ENCODE data around the gene LBHD1.
"Not testable (repeated sequence)": the region's sequence is repeated elsewhere in the genome, so short reads cannot be mapped to it uniquely, and the experiment has no call there.

The LBHD1 gene

GRCh38 chr11:62656796-62657429, 15.2 kb downstream of the LBHD1 start:
- DNase-seq (ENCODE audit: low read depth): no peak
- no peak for TF ChIP-seq CTCF (IDR thresholded peaks at IDR 0.05; ENCODE audit: low read depth, low read length, missing control alignments)
- H3K4me3 ChIP-seq (ENCODE audit: low read depth, low read length): no peak overlapping the region

GRCh38 chr11:62654297-62654696, 17.8 kb downstream of the LBHD1 start:
- no peak overlapping the region for H3K4me3 ChIP-seq (ENCODE audit: low read depth, low read length)
- no peak for DNase-seq (ENCODE audit: low read depth)
- TF ChIP-seq CTCF (IDR thresholded peaks at IDR 0.05; ENCODE audit: low read depth, low read length, missing control alignments): no peak

- no peak for TF ChIP-seq CTCF (IDR thresholded peaks at IDR 0.05; ENCODE audit: low read depth, low read length, missing control alignments)
- no peak for DNase-seq (ENCODE audit: low read depth)
- peak overlapping the region; percentile 69 for H3K4me3 ChIP-seq (ENCODE audit: low read depth, low read length)
Observed at GRCh38 chr11:62652161-62653006, 19.7 kb downstream of the LBHD1 start.

GRCh38 chr11:62650283-62650682, 21.8 kb downstream of the LBHD1 start:
- not testable (repeated sequence) for H3K4me3 ChIP-seq (ENCODE audit: low read depth, low read length); DNase-seq (ENCODE audit: low read depth)

GRCh38 chr11:62649486-62649885, 22.6 kb downstream of the LBHD1 start:
- DNase-seq (ENCODE audit: low read depth): no peak
- H3K4me3 ChIP-seq (ENCODE audit: low read depth, low read length): no peak overlapping the region
- TF ChIP-seq CTCF (IDR thresholded peaks at IDR 0.05; ENCODE audit: low read depth, low read length, missing control alignments): no peak

GRCh38 chr11:62648967-62649364, 23.1 kb downstream of the LBHD1 start:
- H3K4me3 ChIP-seq (ENCODE audit: low read depth, low read length): no peak overlapping the region
- TF ChIP-seq CTCF (IDR thresholded peaks at IDR 0.05; ENCODE audit: low read depth, low read length, missing control alignments): no peak

GRCh38 chr11:62648185-62648966, 23.7 kb downstream of the LBHD1 start:
- no peak for DNase-seq (ENCODE audit: low read depth)
- H3K4me3 ChIP-seq (ENCODE audit: low read depth, low read length): no peak overlapping the region
- no peak for TF ChIP-seq CTCF (IDR thresholded peaks at IDR 0.05; ENCODE audit: low read depth, low read length, missing control alignments)

More at GRCh38 chr11:62648967-62649364, 23.1 kb downstream of the LBHD1 start:
- no peak for DNase-seq (ENCODE audit: low read depth)
